ENCODE data around the gene ATG10.

DNA sequence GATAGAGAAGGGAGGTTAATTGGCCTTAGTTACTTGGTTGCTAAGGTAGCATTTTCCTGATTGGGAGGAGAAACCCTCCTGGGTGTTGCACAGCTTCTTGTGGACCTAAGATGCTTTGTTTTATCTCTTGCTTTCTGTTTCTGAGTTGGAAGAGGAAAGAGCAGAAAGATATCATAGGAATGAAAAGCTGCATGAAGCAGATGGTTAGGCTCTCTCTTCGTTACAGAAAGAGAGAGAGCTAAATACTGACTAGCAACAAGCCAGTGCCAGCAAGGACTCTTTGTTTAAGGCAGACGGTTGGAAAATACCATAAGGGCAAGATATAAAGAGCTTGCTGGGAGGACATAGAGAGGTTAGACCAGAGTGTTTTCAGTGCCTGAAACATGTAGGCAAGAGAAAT is 103.1 kb downstream of the ATG10 start:
- TF ChIP-seq ZBTB7A (IDR thresholded peaks at IDR 0.05; ENCODE audit: low read depth): no peak
- no peak for TF ChIP-seq REST (IDR thresholded peaks at IDR 0.05; ENCODE audit: low read depth)
